Mucosa of descending colon (tissue), 3 donors: ENCODE data around the gene WNT11. TPM values are rescaled to one million over a fixed set of nuclear protein-coding genes. Genes with fewer than 3 reads are reported as not detected.

ENCODE experiments used
- ATAC-seq: fragments of 200-7000 bp; cut with Tn5 transposase; one replicate; pipeline ENCODE4 v1.9.1; 2020; ENCODE audit warnings: mild to moderate bottlenecking, moderate library complexity
- DNase-seq, 3 donors: peaks; one replicate each; pipeline ENCODE4 v3.0.0-alpha.2; 2020
- H3K36me3 ChIP-seq: fragments of 200-600 bp; one replicate; pipeline ENCODE4 v1.8.0; 2021; ENCODE audit warnings: low read depth, mild to moderate bottlenecking
- H3K4me1 ChIP-seq: fragments of 200-600 bp; one replicate; pipeline ENCODE4 v1.8.0; 2021; ENCODE audit warnings: low read depth, mild to moderate bottlenecking
- H3K4me3 ChIP-seq: fragments of 200-600 bp; one replicate; pipeline ENCODE4 v1.8.0; 2021; ENCODE audit warnings: mild to moderate bottlenecking
- H3K9me3 ChIP-seq: fragments of 200-600 bp; one replicate; pipeline ENCODE4 v1.8.0; 2021; ENCODE audit warnings: mild to moderate bottlenecking
- CTCF ChIP-seq: fragments of 200-600 bp; IDR thresholded peaks from one replicate; pipeline ENCODE4 v1.8.0; 2022; ENCODE audit warnings: antibody characterized with exemption, mild to moderate bottlenecking
- intact Hi-C, 2 donors: fragments of 100-400 bp; cut with DNase I in 1 of 2; cut with micrococcal nuclease in 1 of 2; formaldehyde crosslinking; loops; one replicate each; pipeline versions ENCODE4 v1.11.0 to v1.11.1; 2022; cut with DNase I, micrococcal nuclease
- total RNA-seq, 3 donors: library from RNA; stranded (reverse); fragmentation: NEBNext Ultra II Directional in 2 of 3; extraction: Animal tissue kit (Norgen Biotek cat#: 25700) in 2 of 3; gene quantifications; one replicate each; pipeline versions ENCODE4 v1.2.1 to v1.2.4, GENCODE V29; 2021 to 2023
- donor health status: DM: no; HTN: no; CAD: no; lungs with moderate emphysema.
- donor health status: DM: no; HTN: no; CAD: no.
- donor health status: DM: no; HTN: yes; CAD: no.

The WNT11 gene
- total RNA-seq, 3 donors from 2014 or later = 3.4 to 5.7 (median 5.2) TPM

GRCh38 chr11:76166314-76166713 is 40.0 kb downstream of the WNT11 start:
- no peaks in the 10 kb centered on the region for H3K9me3 ChIP-seq
- no peaks in the 10 kb centered on the region for H3K4me1 ChIP-seq
- intact Hi-C loops = no loop called here
- ATAC-seq (no peak), DNase-seq (peak in 1 of 3 donors; percentile 23)
- H3K4me3 ChIP-seq = no peak overlapping the region
- H3K36me3 ChIP-seq = no peaks in the 10 kb centered on the region
- no peak for TF ChIP-seq CTCF

- intact Hi-C loops = no loop called here
- DNase-seq = peak in 1 of 3 donors; percentile 35
- Histone ChIP-seq H3K9me3 (no peaks in the 10 kb centered on the region), H3K36me3 (no peaks in the 10 kb centered on the region), H3K4me3 (no peak overlapping the region), H3K4me1 (no peaks in the 10 kb centered on the region)
- TF ChIP-seq CTCF = no peak
- no peak for ATAC-seq
Observed at GRCh38 chr11:76164861-76165751, 41.2 kb downstream of the WNT11 start.

GRCh38 chr11:76164081-76164480 is 42.2 kb downstream of the WNT11 start:
- H3K9me3 ChIP-seq = no peaks in the 10 kb centered on the region
- H3K4me3 ChIP-seq = no peak overlapping the region
- TF ChIP-seq CTCF = no peak
- DNase-seq = peak in 1 of 3 donors; percentile 15
- H3K4me1 ChIP-seq = no peaks in the 10 kb centered on the region
- H3K36me3 ChIP-seq = no peaks in the 10 kb centered on the region
- no peak for ATAC-seq
- intact Hi-C loops = no loop called here

DNA sequence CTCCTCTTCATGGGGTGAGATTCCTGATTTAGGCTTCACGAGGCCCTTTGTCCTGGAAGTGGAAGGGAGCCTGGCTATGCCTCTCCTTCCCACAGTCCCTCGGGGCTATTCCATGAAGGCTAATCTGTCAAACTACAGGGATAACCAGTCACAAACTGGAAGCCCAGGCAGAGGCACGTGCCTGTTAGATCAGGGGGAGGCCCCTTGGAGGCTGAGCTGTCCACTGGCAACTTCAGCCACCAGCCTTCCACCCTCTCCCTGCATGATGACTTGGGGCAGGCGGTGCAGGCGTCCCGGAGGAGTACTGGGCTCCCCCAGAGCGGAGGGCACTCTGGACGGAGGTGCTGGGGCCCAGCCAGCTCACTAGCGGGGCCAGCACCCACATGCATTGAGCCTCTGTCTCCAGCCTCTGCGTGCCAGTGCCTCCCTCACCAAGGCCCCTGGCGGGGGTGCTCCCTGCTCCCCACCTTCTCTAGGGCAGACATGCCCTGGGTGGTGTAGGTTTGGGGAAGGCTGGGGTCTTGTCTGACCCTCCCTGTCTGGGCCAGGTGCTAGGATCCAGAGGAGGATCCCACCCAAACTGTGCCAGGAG is 42.9 kb downstream of the WNT11 start:
- Histone ChIP-seq H3K36me3 (no peaks in the 10 kb centered on the region), H3K9me3 (no peaks in the 10 kb centered on the region), H3K4me1 (no peaks in the 10 kb centered on the region), H3K4me3 (no peak overlapping the region)
- no peak for TF ChIP-seq CTCF
- intact Hi-C loops = no loop called here
- peak in 1 of 3 donors; percentile 33 for DNase-seq
- no peak for ATAC-seq

- DNase-seq (peak in 2 of 3 donors; percentile 29 to 38), ATAC-seq (peak; percentile 84)
- Histone ChIP-seq H3K4me3 (no peak overlapping the region), H3K9me3 (no peaks in the 10 kb centered on the region), H3K4me1 (no peaks in the 10 kb centered on the region), H3K36me3 (no peaks in the 10 kb centered on the region)
- TF ChIP-seq CTCF = no peak
- intact Hi-C loops = no loop called here
Observed at GRCh38 chr11:76162336-76163288, 43.7 kb downstream of the WNT11 start.
